Measurements from ENCODE around the gene C1orf21.

The C1orf21 gene

GRCh38 chr1:184456189-184456588 lies 69.4 kb downstream of the C1orf21 start:
- FAIRE-seq = no peak

- FAIRE-seq = no peak
These were observed 70.7 kb downstream of the C1orf21 start for GRCh38 chr1:184457500-184457899.

GRCh38 chr1:184461321-184461720 lies 74.5 kb downstream of the C1orf21 start:
- FAIRE-seq = no peak

- no peak for FAIRE-seq
These were observed 75.3 kb downstream of the C1orf21 start for GRCh38 chr1:184462155-184462554.

- no peak for FAIRE-seq
These were observed 76.2 kb downstream of the C1orf21 start for GRCh38 chr1:184462990-184463389.

- no peak for FAIRE-seq
These were observed 76.9 kb downstream of the C1orf21 start for GRCh38 chr1:184463680-184464079.

- no peak for FAIRE-seq
These were observed 77.9 kb downstream of the C1orf21 start for GRCh38 chr1:184464757-184465156.

GRCh38 chr1:184465489-184466146 lies 78.8 kb downstream of the C1orf21 start:
- FAIRE-seq = no peak

- FAIRE-seq = no peak
These were observed 80.5 kb downstream of the C1orf21 start for GRCh38 chr1:184467295-184467694.

GRCh38 chr1:184469396-184469795 lies 82.6 kb downstream of the C1orf21 start:
- no peak for FAIRE-seq

- FAIRE-seq = no peak
These were observed 84.9 kb downstream of the C1orf21 start for GRCh38 chr1:184471686-184472085.

GRCh38 chr1:184472136-184472535 lies 85.3 kb downstream of the C1orf21 start:
- FAIRE-seq = no peak

- no peak for FAIRE-seq
These were observed 86.5 kb downstream of the C1orf21 start for GRCh38 chr1:184473176-184473966.

GRCh38 chr1:184476187-184476586 lies 89.4 kb downstream of the C1orf21 start:
- FAIRE-seq = no peak

GRCh38 chr1:184479435-184480167 lies 92.8 kb downstream of the C1orf21 start:
- no peak for FAIRE-seq

- no peak for FAIRE-seq
These were observed 93.9 kb downstream of the C1orf21 start for GRCh38 chr1:184480736-184481135.

- FAIRE-seq = no peak
These were observed 95.3 kb downstream of the C1orf21 start for GRCh38 chr1:184482136-184482535.

- no peak for FAIRE-seq
These were observed 96.4 kb downstream of the C1orf21 start for GRCh38 chr1:184483101-184483683.

GRCh38 chr1:184485751-184486723 lies 99.2 kb downstream of the C1orf21 start:
- FAIRE-seq = no peak

- FAIRE-seq = no peak
These were observed 100.1 kb downstream of the C1orf21 start for GRCh38 chr1:184486761-184487445.

GRCh38 chr1:184487531-184488193 lies 100.8 kb downstream of the C1orf21 start:
- no peak for FAIRE-seq
